Small intestine (tissue), 7 donors: ENCODE data around the gene MRPL14. TPM values are rescaled to one million over a fixed set of nuclear protein-coding genes. Genes with fewer than 3 reads are reported as not detected.

Experiments
- DNase-seq, 2 donors: peaks; one replicate each; pipeline versions ENCODE4 v3.0.0 to v3.0.0-alpha.2; 2013
- FAIRE-seq: peaks from 2 replicates; lab custom pipeline; 2012; peaks lifted over from hg19 to GRCh38; lab: Jason Lieb, UNC
- H3K27ac ChIP-seq, 3 donors: one replicate each; pipeline ENCODE4 v1.5.1; 2013; ENCODE audit warnings: low read length in 2 of 3, mild to moderate bottlenecking in 2 of 3, control low read depth in 1 of 3, inconsistent platforms in 1 of 3, low read depth in 1 of 3, moderate library complexity in 1 of 3
- H3K27me3 ChIP-seq, 3 donors: one replicate each; pipeline ENCODE4 v1.6.1; 2013; ENCODE audit warnings: low read length in 3 of 3, inconsistent platforms in 1 of 3; ENCODE audit not compliant: control insufficient read depth in 3 of 3, insufficient read depth in 3 of 3
- H3K36me3 ChIP-seq, 3 donors: one replicate each; pipeline ENCODE4 v1.6.1; 2013; ENCODE audit warnings: low read length in 3 of 3, inconsistent platforms in 1 of 3, low read depth in 1 of 3, mild to moderate bottlenecking in 1 of 3, moderate library complexity in 1 of 3; ENCODE audit not compliant: control insufficient read depth in 3 of 3, insufficient read depth in 2 of 3
- H3K4me1 ChIP-seq, 3 donors: one replicate each; pipeline ENCODE4 v1.6.1; 2013; ENCODE audit warnings: low read length in 2 of 3, inconsistent platforms in 1 of 3, low read depth in 1 of 3, mild to moderate bottlenecking in 1 of 3, moderate library complexity in 1 of 3; ENCODE audit not compliant: control insufficient read depth in 3 of 3, insufficient read depth in 2 of 3
- H3K4me3 ChIP-seq, 3 donors: one replicate each; pipeline ENCODE4 v1.5.1; 2013; ENCODE audit warnings: low read length in 3 of 3, control low read depth in 1 of 3, inconsistent platforms in 1 of 3, low read depth in 1 of 3, mild to moderate bottlenecking in 1 of 3, moderate library complexity in 1 of 3
- H3K9me3 ChIP-seq, 2 donors: one replicate each; pipeline ENCODE4 v1.6.1; 2013; ENCODE audit warnings: low read depth in 1 of 2, low read length in 1 of 2; ENCODE audit not compliant: control insufficient read depth in 2 of 2, insufficient read depth in 1 of 2
- WGBS, 3 donors: extraction: QIAGEN DNeasy Blood & Tissue Kit; methylation state at CpG; one replicate each; pipeline ENCODE4 v1.1.7; 2013; 5-methylcytosine and 5-hydroxymethylcytosine counted together
- polyA plus RNA-seq, 4 donors: library from polyadenylated mRNA; stranded (reverse) in 3 of 4; unstranded in 1 of 4; fragments of 200-250 nt in 3 of 4; fragments of 120-200 nt in 1 of 4; gene quantifications; one replicate each; pipeline versions ENCODE4 v1.2.1 to v1.2.3, GENCODE V29; 2013
- donor health status: healthy with polysubstance abuse.
- donor health status: control.
- donor health status: control.
- donor health status: Bipolar disorder and iron deficiency.
- donor health status: healthy.

Gene MRPL14
- polyA plus RNA-seq, 4 donors = 48.7 to 116 (median 96.0) TPM

GRCh38 chr6:44105993-44106740, 21.1 kb downstream of the MRPL14 start:
- WGBS, 3 donors = 76 to 82% (median 82%) methylated on average over 3 of the region's 3 CpGs
- no peaks in the 10 kb centered on the region for H3K27me3 ChIP-seq

GRCh38 chr6:44105146-44105545, 22.1 kb downstream of the MRPL14 start:
- 80 to 87% (median 85%) methylated on average over 7 of the region's 7 CpGs for WGBS, 3 donors
- peak overlapping the region in 1 of 3 donors; percentile 21 for H3K27ac ChIP-seq
- H3K27me3 ChIP-seq = no peaks in the 10 kb centered on the region
- FAIRE-seq (no peak), DNase-seq (no peak)
- H3K4me1 ChIP-seq = peaks cover 0 to 8% (median 0%) of the 10 kb centered on the region in 3 donors
- H3K9me3 ChIP-seq = no peaks in the 10 kb centered on the region
- H3K4me3 ChIP-seq = no peak overlapping the region
- peaks cover 8 to 81% (median 8%) of the 10 kb centered on the region in 3 donors for H3K36me3 ChIP-seq

More at GRCh38 chr6:44105993-44106740, 21.1 kb downstream of the MRPL14 start:
- no peak for FAIRE-seq
- Histone ChIP-seq H3K4me3 (no peak overlapping the region), H3K4me1 (peaks cover 0 to 18% (median 2%) of the 10 kb centered on the region in 3 donors), H3K36me3 (peaks cover 8 to 82% (median 8%) of the 10 kb centered on the region in 3 donors), H3K27ac (no peak overlapping the region), H3K9me3 (no peaks in the 10 kb centered on the region)
- no peak for DNase-seq

- H3K36me3 ChIP-seq = peaks cover 3 to 78% (median 8%) of the 10 kb centered on the region in 3 donors
- H3K27me3 ChIP-seq = no peaks in the 10 kb centered on the region
- H3K9me3 ChIP-seq = no peaks in the 10 kb centered on the region
- no peak for FAIRE-seq
- 74 to 90% (median 89%) methylated on average over 3 of the region's 3 CpGs for WGBS, 3 donors
- no peak for DNase-seq
- H3K4me3 ChIP-seq = no peak overlapping the region
- H3K4me1 ChIP-seq = peaks cover 0 to 6% (median 0%) of the 10 kb centered on the region in 3 donors
- H3K27ac ChIP-seq = no peak overlapping the region
These were observed 22.7 kb downstream of the MRPL14 start for GRCh38 chr6:44104481-44105021.

GRCh38 chr6:44102527-44102926, 24.7 kb downstream of the MRPL14 start:
- Histone ChIP-seq H3K36me3 (peaks cover 3 to 63% (median 5%) of the 10 kb centered on the region in 3 donors), H3K9me3 (no peaks in the 10 kb centered on the region), H3K27me3 (no peaks in the 10 kb centered on the region), H3K4me3 (no peak overlapping the region), H3K27ac (no peak overlapping the region), H3K4me1 (peaks cover 0 to 11% (median 0%) of the 10 kb centered on the region in 3 donors)
- DNase-seq (no peak), FAIRE-seq (no peak)
- 94 to 100% (median 95%) methylated on average over 2 of the region's 2 CpGs for WGBS, 3 donors

GRCh38 chr6:44101832-44102231, 25.4 kb downstream of the MRPL14 start:
- Histone ChIP-seq H3K36me3 (peaks cover 0 to 62% (median 3%) of the 10 kb centered on the region in 3 donors), H3K4me3 (no peak overlapping the region), H3K9me3 (no peaks in the 10 kb centered on the region), H3K4me1 (peaks cover 0 to 11% (median 0%) of the 10 kb centered on the region in 3 donors), H3K27ac (no peak overlapping the region), H3K27me3 (no peaks in the 10 kb centered on the region)
- FAIRE-seq = no peak
- 79 to 87% (median 85%) methylated on average over 4 of the region's 4 CpGs for WGBS, 3 donors
- no peak for DNase-seq

- no peak overlapping the region for H3K27ac ChIP-seq
- H3K36me3 ChIP-seq = peaks cover 0 to 54% (median 0%) of the 10 kb centered on the region in 3 donors
- H3K4me1 ChIP-seq = peaks cover 0 to 25% (median 0%) of the 10 kb centered on the region in 3 donors
- no peaks in the 10 kb centered on the region for H3K27me3 ChIP-seq
- H3K9me3 ChIP-seq = no peaks in the 10 kb centered on the region
- no peak overlapping the region for H3K4me3 ChIP-seq
- WGBS, 3 donors = 17 to 47% (median 40%) methylated on average over 1 of the region's 1 CpG
- FAIRE-seq = no peak
- peak; percentile 56 to 61 for DNase-seq
These were observed 27.1 kb downstream of the MRPL14 start for GRCh38 chr6:44100088-44100550.

- Histone ChIP-seq H3K27ac (no peak overlapping the region), H3K27me3 (no peaks in the 10 kb centered on the region), H3K4me3 (no peak overlapping the region), H3K36me3 (peaks cover 0 to 49% (median 0%) of the 10 kb centered on the region in 3 donors), H3K4me1 (peaks cover 0 to 32% (median 0%) of the 10 kb centered on the region in 3 donors), H3K9me3 (no peaks in the 10 kb centered on the region)
- DNase-seq (no peak), FAIRE-seq (no peak)
- 13 to 41% (median 21%) methylated on average over 1 of the region's 1 CpG for WGBS, 3 donors
These were observed 28.1 kb downstream of the MRPL14 start for GRCh38 chr6:44099192-44099591.

- 50 to 100% (median 75%) methylated on average over 2 of the region's 2 CpGs for WGBS, 3 donors
- FAIRE-seq = no peak
- no peak overlapping the region for H3K27ac ChIP-seq
- H3K36me3 ChIP-seq = peaks cover 0 to 44% (median 0%) of the 10 kb centered on the region in 3 donors
- no peaks in the 10 kb centered on the region for H3K9me3 ChIP-seq
- no peak overlapping the region for H3K4me3 ChIP-seq
- no peak for DNase-seq
- no peaks in the 10 kb centered on the region for H3K27me3 ChIP-seq
- H3K4me1 ChIP-seq = peaks cover 0 to 37% (median 0%) of the 10 kb centered on the region in 3 donors
These were observed 29.4 kb downstream of the MRPL14 start for GRCh38 chr6:44097782-44098317.
